PC-3 (cell line): ENCODE data around the gene NUBPL.

Experiments used
- EZH2 ChIP-seq: fragments of 300-600 bp; sonication (generic); IDR thresholded peaks from one replicate; pipeline ENCODE4 v1.6.1; 2017; ENCODE audit warnings: antibody characterized with exemption, mild to moderate bottlenecking, low read length; ENCODE audit not compliant: unreplicated experiment
- EZH2phosphoT487 ChIP-seq: fragments of 300-600 bp; sonication (generic); IDR thresholded peaks from 2 replicates; pipeline ENCODE4 v1.6.1; 2018; ENCODE audit warnings: mild to moderate bottlenecking, antibody characterized with exemption, low read length, borderline replicate concordance
- TF ChIP-seq, protein P1 (sequence below): fragments of 300-600 bp; sonication (generic); conservative IDR thresholded peaks from 2 replicates; pipeline ENCODE4 v1.5.1; 2017; ENCODE audit warnings: antibody characterized with exemption, low read depth, mild to moderate bottlenecking, low read length

DNA sequence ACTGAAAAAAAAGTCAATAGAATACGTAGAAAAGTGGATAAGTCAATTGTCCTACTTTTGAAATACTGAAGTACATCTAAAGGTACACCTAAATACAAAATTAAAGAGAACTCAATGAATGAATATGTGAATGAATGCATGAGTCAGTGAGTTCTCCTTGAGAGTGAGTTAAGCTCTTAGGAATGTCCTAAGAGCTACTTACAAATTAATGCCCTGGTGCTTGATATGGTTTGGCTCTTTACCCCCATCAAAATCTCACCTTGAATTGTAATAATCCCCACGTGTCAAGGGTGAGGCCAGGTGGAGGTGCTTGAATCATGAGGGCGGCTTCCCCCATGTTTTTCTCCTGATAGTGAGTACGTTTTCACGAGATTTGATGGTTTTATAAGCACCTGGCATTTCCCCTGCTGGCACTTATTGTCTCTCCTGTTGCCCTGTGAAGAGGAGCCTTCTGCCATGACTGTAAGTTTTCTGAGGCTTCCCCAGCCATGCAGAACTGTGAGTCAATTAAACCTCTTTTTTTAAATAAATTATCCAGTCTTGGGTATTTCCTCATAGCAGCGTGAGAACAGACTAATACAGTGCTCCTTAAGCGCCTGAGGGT lies 323.7 kb downstream of the NUBPL start:
- TF ChIP-seq, protein P1, sequence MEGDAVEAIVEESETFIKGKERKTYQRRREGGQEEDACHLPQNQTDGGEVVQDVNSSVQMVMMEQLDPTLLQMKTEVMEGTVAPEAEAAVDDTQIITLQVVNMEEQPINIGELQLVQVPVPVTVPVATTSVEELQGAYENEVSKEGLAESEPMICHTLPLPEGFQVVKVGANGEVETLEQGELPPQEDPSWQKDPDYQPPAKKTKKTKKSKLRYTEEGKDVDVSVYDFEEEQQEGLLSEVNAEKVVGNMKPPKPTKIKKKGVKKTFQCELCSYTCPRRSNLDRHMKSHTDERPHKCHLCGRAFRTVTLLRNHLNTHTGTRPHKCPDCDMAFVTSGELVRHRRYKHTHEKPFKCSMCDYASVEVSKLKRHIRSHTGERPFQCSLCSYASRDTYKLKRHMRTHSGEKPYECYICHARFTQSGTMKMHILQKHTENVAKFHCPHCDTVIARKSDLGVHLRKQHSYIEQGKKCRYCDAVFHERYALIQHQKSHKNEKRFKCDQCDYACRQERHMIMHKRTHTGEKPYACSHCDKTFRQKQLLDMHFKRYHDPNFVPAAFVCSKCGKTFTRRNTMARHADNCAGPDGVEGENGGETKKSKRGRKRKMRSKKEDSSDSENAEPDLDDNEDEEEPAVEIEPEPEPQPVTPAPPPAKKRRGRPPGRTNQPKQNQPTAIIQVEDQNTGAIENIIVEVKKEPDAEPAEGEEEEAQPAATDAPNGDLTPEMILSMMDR: no peak
- TF ChIP-seq EZH2: no peak
- no peak for TF ChIP-seq EZH2phosphoT487
